GM19455 (cell line): ENCODE data around the gene FIZ1.
A peak's percentile ranks its signal among the peaks of the same experiment; 100 is the strongest.
"Not testable (repeated sequence)": the region's sequence is repeated elsewhere in the genome, so short reads cannot be mapped to it uniquely, and the experiment has no call there.

Experiments
- ATAC-seq: cut with Tn5 transposase; IDR thresholded peaks from one replicate; pipeline ENCODE4 v1.9.1; 2021; ENCODE audit not compliant: unreplicated experiment

The FIZ1 gene

DNA sequence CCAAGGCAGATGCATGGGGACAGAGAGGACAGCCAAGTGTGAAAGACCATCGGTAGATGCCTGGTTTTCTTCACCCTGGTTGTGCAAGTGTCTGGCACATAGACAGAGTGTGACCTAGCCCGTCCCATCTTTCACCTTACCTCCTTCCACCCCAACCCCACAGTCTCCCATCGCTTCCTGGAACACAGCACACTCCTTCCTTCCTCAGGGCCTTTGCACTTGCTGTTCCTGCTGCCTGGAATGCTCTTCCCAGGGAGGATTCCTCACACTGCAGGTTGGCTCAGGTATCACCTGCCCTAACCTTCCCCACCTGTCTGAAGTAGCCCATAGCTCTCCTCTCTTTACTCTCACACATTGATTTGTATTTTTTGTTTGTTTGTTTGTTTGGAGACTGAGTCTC, 3.0 kb downstream of the FIZ1 start:
- ATAC-seq: no peak

- ATAC-seq: no peak
Measured at GRCh38 chr19:55594996-55595545, 4.2 kb downstream of the FIZ1 start.

- ATAC-seq: no peak
Measured at GRCh38 chr19:55593096-55593772, 6.1 kb downstream of the FIZ1 start.

DNA sequence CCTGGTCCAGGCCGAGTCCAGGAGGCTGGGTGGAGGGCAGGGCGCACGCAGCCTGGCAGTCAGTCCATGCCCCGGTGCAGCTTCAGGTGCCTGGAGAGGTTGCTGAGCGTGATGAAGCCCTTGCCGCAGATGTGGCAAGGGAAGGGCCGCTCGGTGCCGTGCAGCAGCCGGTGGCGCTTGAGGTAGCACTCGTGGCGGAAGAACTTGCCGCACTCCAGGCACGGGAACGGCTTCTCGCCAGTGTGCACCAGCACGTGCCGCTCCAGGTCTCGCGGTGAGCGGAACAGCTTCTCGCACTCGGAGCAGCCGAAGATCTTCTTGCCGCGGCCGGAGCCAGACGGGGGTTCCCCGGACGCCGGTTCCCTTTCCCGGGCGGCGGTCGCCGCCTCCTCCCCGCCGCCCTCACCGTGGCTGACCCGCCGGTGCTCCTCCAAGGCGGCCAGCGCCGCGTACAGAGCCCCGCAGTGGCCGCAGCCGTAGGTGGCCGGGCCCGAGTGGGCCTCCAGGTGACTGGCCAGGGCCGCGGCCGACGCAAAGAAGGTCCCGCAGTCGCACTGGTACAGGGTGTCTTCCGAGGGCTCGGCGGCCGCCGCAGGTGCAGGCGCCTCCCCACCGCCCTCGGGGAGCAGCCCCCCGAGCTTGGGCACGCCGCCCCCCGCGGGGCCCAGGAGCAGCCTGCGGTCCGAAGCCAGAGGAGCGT, 6.8 kb downstream of the FIZ1 start:
- no peak for ATAC-seq

GRCh38 chr19:55591555-55591954, 7.8 kb downstream of the FIZ1 start:
- ATAC-seq: no peak

GRCh38 chr19:55590617-55591016, 8.7 kb downstream of the FIZ1 start:
- ATAC-seq: no peak

GRCh38 chr19:55590109-55590508, 9.2 kb downstream of the FIZ1 start:
- ATAC-seq: no peak

- no peak for ATAC-seq
Measured at GRCh38 chr19:55588738-55589137, 10.6 kb downstream of the FIZ1 start.

DNA sequence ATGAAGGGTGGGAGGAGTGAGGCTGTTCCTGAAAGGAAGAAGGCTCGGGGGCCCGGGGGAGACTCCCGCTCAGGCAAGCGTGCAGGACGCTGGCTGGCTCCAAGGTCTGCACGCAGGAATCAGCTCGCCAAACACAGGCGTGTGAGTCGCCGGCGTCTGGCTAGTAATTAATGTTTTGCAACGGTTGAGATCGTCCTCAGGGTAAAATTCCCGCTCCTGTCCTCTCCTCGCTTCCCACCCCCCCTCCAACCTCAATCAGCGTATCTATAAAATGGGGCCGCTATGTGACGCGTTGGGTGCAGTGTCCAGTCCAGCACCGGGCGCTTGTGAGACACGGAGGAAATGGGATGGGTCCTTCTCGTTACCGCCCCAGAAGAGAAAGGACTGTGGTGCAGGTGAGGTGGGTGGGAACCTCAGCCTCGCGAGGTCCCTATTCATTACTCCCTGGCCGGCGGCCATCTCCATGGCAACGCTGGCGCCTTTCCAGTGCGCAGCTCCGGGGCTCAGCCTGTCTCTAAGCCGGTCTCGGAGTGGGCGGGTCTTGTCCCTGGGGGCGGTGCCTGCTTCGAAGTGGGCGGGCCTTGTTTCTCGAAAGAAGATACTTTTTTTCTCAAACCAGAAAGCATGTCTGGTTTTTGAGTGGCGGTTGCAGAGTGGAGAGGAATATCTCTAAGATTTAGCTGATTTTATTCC, 12.2 kb downstream of the FIZ1 start:
- ATAC-seq: peak; percentile 73

GRCh38 chr19:55585658-55586339, 13.5 kb downstream of the FIZ1 start:
- no peak for ATAC-seq

DNA sequence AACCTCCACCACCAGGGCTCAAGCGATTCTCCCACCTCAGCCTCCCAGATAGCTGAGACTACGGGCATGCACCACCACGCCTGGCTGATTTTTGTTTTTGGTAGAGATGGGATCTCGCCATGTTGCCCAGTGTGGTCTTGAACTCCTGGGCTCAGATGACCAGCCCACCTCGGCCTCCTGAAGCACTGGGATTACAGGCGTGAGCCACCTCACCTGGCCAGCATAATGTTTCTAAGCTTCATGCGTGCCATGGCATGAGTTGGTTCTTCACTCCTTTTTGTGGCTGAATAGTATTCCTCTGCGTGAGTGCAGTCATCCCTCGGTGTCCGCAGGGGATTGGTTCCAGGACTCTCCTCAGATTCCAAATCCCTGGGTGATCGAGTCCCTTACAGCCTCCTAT, 14.4 kb downstream of the FIZ1 start:
- no peak for ATAC-seq

- ATAC-seq: not testable (repeated sequence)
Measured at GRCh38 chr19:55583897-55584296, 15.4 kb downstream of the FIZ1 start.

- not testable (repeated sequence) for ATAC-seq
Measured at GRCh38 chr19:55582284-55582683, 17.0 kb downstream of the FIZ1 start.

- no peak for ATAC-seq
Measured at GRCh38 chr19:55581823-55582223, 17.5 kb downstream of the FIZ1 start.

GRCh38 chr19:55581145-55581822, 18.0 kb downstream of the FIZ1 start:
- ATAC-seq: no peak

DNA sequence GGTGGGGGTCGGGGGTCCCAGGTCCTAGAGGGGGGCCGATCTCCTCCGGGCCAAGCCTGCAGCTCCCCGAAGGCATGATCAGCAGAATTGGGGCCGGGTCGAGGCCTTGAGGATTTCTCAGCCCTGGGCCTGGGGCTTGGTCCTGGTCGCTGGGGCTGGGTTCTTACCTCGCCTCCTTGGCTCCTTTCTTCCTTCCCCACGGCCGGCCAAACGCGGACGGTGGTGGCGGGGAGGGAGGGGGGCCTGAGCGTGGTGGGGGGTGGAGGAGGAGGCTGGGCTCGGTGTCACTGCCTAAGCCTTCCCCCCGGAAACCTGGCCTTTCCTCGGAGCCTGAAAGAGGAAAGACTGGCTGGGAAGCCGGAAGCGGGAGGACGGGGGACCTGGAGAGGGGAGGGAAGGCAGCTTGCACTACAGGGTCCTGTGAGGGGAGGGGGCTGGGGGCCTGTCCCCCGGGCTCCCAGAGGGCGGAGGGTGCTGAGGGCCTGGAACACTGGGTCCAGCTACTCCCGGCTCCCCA, 18.6 kb downstream of the FIZ1 start, which contains the start of gene ZNF579:
TSS of gene ZNF579 (minus strand) at position 221 of the 517 bp plus-strand sequence. CDS start 1,209 bp downstream, outside the sequence.
- ATAC-seq: no peak

- no peak for ATAC-seq
Measured at GRCh38 chr19:55579766-55580621, 19.3 kb downstream of the FIZ1 start.

- ATAC-seq: no peak
Measured at GRCh38 chr19:55578761-55579747, 20.3 kb downstream of the FIZ1 start.
